GM23248 (cell line): ENCODE data around the gene ADGRG2.

Experiments
- EZH2 ChIP-seq: fragments of 200-600 bp; sonication (generic); IDR thresholded peaks from 2 replicates; pipeline ENCODE4 v1.6.1; 2018; ENCODE audit warnings: antibody characterized with exemption, mild to moderate bottlenecking; ENCODE audit not compliant: insufficient read depth, poor library complexity, severe bottlenecking
- EZH2phosphoT487 ChIP-seq: fragments of 200-600 bp; sonication (generic); IDR thresholded peaks from 2 replicates; pipeline ENCODE4 v1.6.1; 2018; ENCODE audit warnings: antibody characterized with exemption, moderate library complexity, mild to moderate bottlenecking, low read depth; ENCODE audit not compliant: insufficient read depth

DNA sequence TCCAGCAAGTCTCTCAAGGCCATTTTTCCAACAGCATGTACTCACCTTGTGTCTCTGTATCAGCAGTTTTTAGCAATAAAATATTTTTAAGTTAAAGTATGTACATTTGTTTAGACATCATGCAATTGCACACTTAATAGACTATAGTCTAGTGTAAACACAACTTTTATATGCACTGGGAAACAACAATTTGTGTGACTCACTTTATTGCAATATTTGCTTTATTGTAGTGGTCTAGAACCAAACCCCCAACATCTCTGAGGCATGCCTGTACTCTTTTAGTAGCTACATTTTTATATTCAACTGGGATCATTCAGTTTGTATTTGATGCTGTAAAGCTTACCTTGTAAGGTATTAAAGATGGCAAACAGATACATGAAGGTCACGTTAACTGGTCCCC, 123.6 kb downstream of the ADGRG2 start:
- TF ChIP-seq EZH2 (no peak), EZH2phosphoT487 (no peak)
